Measurements from ENCODE around the gene MFRP.

GRCh38 chr11:119370486-119371046 lies 24.1 kb upstream of the MFRP start:
- TF ChIP-seq, protein P1, sequence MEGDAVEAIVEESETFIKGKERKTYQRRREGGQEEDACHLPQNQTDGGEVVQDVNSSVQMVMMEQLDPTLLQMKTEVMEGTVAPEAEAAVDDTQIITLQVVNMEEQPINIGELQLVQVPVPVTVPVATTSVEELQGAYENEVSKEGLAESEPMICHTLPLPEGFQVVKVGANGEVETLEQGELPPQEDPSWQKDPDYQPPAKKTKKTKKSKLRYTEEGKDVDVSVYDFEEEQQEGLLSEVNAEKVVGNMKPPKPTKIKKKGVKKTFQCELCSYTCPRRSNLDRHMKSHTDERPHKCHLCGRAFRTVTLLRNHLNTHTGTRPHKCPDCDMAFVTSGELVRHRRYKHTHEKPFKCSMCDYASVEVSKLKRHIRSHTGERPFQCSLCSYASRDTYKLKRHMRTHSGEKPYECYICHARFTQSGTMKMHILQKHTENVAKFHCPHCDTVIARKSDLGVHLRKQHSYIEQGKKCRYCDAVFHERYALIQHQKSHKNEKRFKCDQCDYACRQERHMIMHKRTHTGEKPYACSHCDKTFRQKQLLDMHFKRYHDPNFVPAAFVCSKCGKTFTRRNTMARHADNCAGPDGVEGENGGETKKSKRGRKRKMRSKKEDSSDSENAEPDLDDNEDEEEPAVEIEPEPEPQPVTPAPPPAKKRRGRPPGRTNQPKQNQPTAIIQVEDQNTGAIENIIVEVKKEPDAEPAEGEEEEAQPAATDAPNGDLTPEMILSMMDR (IDR thresholded peaks at IDR 0.05), result no peak
- TF ChIP-seq RAD21 (conservative IDR thresholded peaks at IDR 0.05 in 1 of 2, IDR thresholded peaks at IDR 0.05 in 1 of 2), result no peak
- no peak for TF ChIP-seq USF2 (IDR thresholded peaks at IDR 0.05)
- TF ChIP-seq NFE2L2 (conservative IDR thresholded peaks at IDR 0.05; ENCODE audit: low read length), result no peak
- no peak for TF ChIP-seq CHD2 (IDR thresholded peaks at IDR 0.05; ENCODE audit: low read length, partially characterized antibody)
- no peak for TF ChIP-seq KDM5A (IDR thresholded peaks at IDR 0.05)
- no peak for TF ChIP-seq POLR2A (IDR thresholded peaks at IDR 0.05; ENCODE audit: low read length)
- TF ChIP-seq BHLHE40 (IDR thresholded peaks at IDR 0.05; ENCODE audit: low read depth, low read length), result no peak
- TF ChIP-seq MYC (IDR thresholded peaks at IDR 0.05; ENCODE audit: borderline replicate concordance, low read length), result no peak
- TF ChIP-seq, protein P2, sequence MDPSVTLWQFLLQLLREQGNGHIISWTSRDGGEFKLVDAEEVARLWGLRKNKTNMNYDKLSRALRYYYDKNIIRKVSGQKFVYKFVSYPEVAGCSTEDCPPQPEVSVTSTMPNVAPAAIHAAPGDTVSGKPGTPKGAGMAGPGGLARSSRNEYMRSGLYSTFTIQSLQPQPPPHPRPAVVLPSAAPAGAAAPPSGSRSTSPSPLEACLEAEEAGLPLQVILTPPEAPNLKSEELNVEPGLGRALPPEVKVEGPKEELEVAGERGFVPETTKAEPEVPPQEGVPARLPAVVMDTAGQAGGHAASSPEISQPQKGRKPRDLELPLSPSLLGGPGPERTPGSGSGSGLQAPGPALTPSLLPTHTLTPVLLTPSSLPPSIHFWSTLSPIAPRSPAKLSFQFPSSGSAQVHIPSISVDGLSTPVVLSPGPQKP (IDR thresholded peaks at IDR 0.05; ENCODE audit: low read depth, low read length), result no peak
- TF ChIP-seq GATA3 (IDR thresholded peaks at IDR 0.05; ENCODE audit: borderline replicate concordance), result no peak
- TF ChIP-seq MAX (IDR thresholded peaks at IDR 0.05), result no peak
- TF ChIP-seq RCOR1 (IDR thresholded peaks at IDR 0.05; ENCODE audit: low read depth, low read length), result no peak

Data from A549 (cell line).